ENCODE data around the gene OPCML.

Gene OPCML

GRCh38 chr11:133318221-133318620 lies 214.1 kb downstream of the OPCML start:
- no peaks in the 10 kb centered on the region; the same call in 1 of the 2 replicates for H3K9me3 ChIP-seq (ENCODE audit: insufficient read depth, low read depth, low read length)
- no peak overlapping the region for H3K9ac ChIP-seq (ENCODE audit: low read depth, low read length, poor library complexity, severe bottlenecking)
- H3K9me2 ChIP-seq (replicated peaks; ENCODE audit: low read depth, low read length), result no peaks in the 10 kb centered on the region
- H3F3A ChIP-seq (ENCODE audit: low read depth), result no peaks in the 10 kb centered on the region
- no peaks in the 10 kb centered on the region for H3K4me1 ChIP-seq (ENCODE audit: insufficient read depth, low read length, poor library complexity, severe bottlenecking)
- no peak for TF ChIP-seq EZH2phosphoT487 (IDR thresholded peaks at IDR 0.05; ENCODE audit: borderline replicate concordance)
- TF ChIP-seq, protein P1, sequence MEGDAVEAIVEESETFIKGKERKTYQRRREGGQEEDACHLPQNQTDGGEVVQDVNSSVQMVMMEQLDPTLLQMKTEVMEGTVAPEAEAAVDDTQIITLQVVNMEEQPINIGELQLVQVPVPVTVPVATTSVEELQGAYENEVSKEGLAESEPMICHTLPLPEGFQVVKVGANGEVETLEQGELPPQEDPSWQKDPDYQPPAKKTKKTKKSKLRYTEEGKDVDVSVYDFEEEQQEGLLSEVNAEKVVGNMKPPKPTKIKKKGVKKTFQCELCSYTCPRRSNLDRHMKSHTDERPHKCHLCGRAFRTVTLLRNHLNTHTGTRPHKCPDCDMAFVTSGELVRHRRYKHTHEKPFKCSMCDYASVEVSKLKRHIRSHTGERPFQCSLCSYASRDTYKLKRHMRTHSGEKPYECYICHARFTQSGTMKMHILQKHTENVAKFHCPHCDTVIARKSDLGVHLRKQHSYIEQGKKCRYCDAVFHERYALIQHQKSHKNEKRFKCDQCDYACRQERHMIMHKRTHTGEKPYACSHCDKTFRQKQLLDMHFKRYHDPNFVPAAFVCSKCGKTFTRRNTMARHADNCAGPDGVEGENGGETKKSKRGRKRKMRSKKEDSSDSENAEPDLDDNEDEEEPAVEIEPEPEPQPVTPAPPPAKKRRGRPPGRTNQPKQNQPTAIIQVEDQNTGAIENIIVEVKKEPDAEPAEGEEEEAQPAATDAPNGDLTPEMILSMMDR (conservative IDR thresholded peaks at IDR 0.05; ENCODE audit: low read length), result no peak
- no peaks in the 10 kb centered on the region for H4K20me1 ChIP-seq (ENCODE audit: insufficient read depth, low read length, poor library complexity, severe bottlenecking)
- H2AFZ ChIP-seq (ENCODE audit: low read length), result no peak overlapping the region
- no peaks in the 10 kb centered on the region for H3K36me3 ChIP-seq (ENCODE audit: insufficient read depth, low read length)
- H3K79me2 ChIP-seq (ENCODE audit: insufficient read depth, low read length), result no peaks in the 10 kb centered on the region
- H3K4me2 ChIP-seq (ENCODE audit: low read depth, low read length, poor library complexity, severe bottlenecking), result no peak overlapping the region
- no peak overlapping the region for H3K4me3 ChIP-seq (ENCODE audit: low read length, poor library complexity, severe bottlenecking)
- H3K27me3 ChIP-seq (ENCODE audit: insufficient read depth, low read length, poor library complexity, severe bottlenecking), result no peaks in the 10 kb centered on the region

GRCh38 chr11:133311230-133311629 lies 221.1 kb downstream of the OPCML start:
- no peak overlapping the region for H2AFZ ChIP-seq (ENCODE audit: low read length)
- H3K79me2 ChIP-seq (ENCODE audit: insufficient read depth, low read length), result no peaks in the 10 kb centered on the region
- H3K27me3 ChIP-seq (ENCODE audit: insufficient read depth, low read length, poor library complexity, severe bottlenecking), result no peaks in the 10 kb centered on the region
- TF ChIP-seq, protein P1 (conservative IDR thresholded peaks at IDR 0.05; ENCODE audit: low read length), result no peak
- no peak for TF ChIP-seq EZH2phosphoT487 (IDR thresholded peaks at IDR 0.05; ENCODE audit: borderline replicate concordance)
- H3K9me2 ChIP-seq (replicated peaks; ENCODE audit: low read depth, low read length), result no peaks in the 10 kb centered on the region
- H3K36me3 ChIP-seq (ENCODE audit: insufficient read depth, low read length), result no peaks in the 10 kb centered on the region
- H3K9me3 ChIP-seq (ENCODE audit: insufficient read depth, low read depth, low read length), result no peaks in the 10 kb centered on the region; the same call in 1 of the 2 replicates
- no peaks in the 10 kb centered on the region for H3K4me1 ChIP-seq (ENCODE audit: insufficient read depth, low read length, poor library complexity, severe bottlenecking)
- no peaks in the 10 kb centered on the region for H3F3A ChIP-seq (ENCODE audit: low read depth)
- no peak overlapping the region for H3K9ac ChIP-seq (ENCODE audit: low read depth, low read length, poor library complexity, severe bottlenecking)
- H4K20me1 ChIP-seq (ENCODE audit: insufficient read depth, low read length, poor library complexity, severe bottlenecking), result no peaks in the 10 kb centered on the region
- no peak overlapping the region for H3K4me3 ChIP-seq (ENCODE audit: low read length, poor library complexity, severe bottlenecking)
- H3K4me2 ChIP-seq (ENCODE audit: low read depth, low read length, poor library complexity, severe bottlenecking), result no peak overlapping the region

- Histone ChIP-seq H2AFZ (ENCODE audit: low read length) (no peak overlapping the region), H3K9me2 (replicated peaks; ENCODE audit: low read depth, low read length) (no peaks in the 10 kb centered on the region), H4K20me1 (ENCODE audit: insufficient read depth, low read length, poor library complexity, severe bottlenecking) (no peaks in the 10 kb centered on the region), H3F3A (ENCODE audit: low read depth) (no peaks in the 10 kb centered on the region), H3K9ac (ENCODE audit: low read depth, low read length, poor library complexity, severe bottlenecking) (no peak overlapping the region), H3K4me2 (ENCODE audit: low read depth, low read length, poor library complexity, severe bottlenecking) (no peak overlapping the region), H3K4me3 (ENCODE audit: low read length, poor library complexity, severe bottlenecking) (no peak overlapping the region), H3K36me3 (ENCODE audit: insufficient read depth, low read length) (no peaks in the 10 kb centered on the region), H3K79me2 (ENCODE audit: insufficient read depth, low read length) (no peaks in the 10 kb centered on the region), H3K4me1 (ENCODE audit: insufficient read depth, low read length, poor library complexity, severe bottlenecking) (no peaks in the 10 kb centered on the region), H3K27me3 (ENCODE audit: insufficient read depth, low read length, poor library complexity, severe bottlenecking) (no peaks in the 10 kb centered on the region), H3K9me3 (ENCODE audit: insufficient read depth, low read depth, low read length) (0 out of 2 replicates have a peak, but pooled peaks cover 11% of the 10 kb centered on the region)
- TF ChIP-seq, protein P1 (conservative IDR thresholded peaks at IDR 0.05; ENCODE audit: low read length), result no peak
- TF ChIP-seq EZH2phosphoT487 (IDR thresholded peaks at IDR 0.05; ENCODE audit: borderline replicate concordance), result no peak
These were observed 226.3 kb downstream of the OPCML start for GRCh38 chr11:133306019-133306418.
